ENCODE data around the gene RIPK3.

The RIPK3 gene

DNA sequence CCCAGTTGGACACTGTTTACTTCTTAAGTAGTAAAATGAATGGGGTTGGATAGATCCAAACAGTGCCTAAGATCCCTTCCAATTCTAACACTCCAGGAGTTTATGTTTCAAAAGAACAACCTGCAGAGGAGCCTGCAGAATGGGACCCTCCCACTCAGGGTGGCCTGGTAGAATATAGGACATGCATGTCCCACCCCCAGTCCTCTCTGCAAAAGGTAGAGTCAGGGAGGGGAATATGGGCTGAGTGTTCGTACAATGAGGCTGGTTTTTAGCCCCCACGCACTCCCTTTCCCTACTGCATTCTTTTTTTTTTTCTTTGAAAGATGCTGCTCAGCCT is 47.2 kb upstream of the RIPK3 start:
- H3K4me3 ChIP-seq (ENCODE audit: low read depth in 1 of 2, low read length in 2 of 2): no peak overlapping the region
- H3K9ac ChIP-seq (ENCODE audit: low read depth, low read length): no peak overlapping the region
- H3K27ac ChIP-seq (ENCODE audit: low read length): no peak overlapping the region
- DNase-seq: no peak
- H3K4me1 ChIP-seq (ENCODE audit: insufficient read depth, low read length): no peaks in the 10 kb centered on the region
- TF ChIP-seq EZH2 (IDR thresholded peaks at IDR 0.05; ENCODE audit: borderline replicate concordance, low read depth, low read length, severe bottlenecking): no peak
- TF ChIP-seq, protein P1, sequence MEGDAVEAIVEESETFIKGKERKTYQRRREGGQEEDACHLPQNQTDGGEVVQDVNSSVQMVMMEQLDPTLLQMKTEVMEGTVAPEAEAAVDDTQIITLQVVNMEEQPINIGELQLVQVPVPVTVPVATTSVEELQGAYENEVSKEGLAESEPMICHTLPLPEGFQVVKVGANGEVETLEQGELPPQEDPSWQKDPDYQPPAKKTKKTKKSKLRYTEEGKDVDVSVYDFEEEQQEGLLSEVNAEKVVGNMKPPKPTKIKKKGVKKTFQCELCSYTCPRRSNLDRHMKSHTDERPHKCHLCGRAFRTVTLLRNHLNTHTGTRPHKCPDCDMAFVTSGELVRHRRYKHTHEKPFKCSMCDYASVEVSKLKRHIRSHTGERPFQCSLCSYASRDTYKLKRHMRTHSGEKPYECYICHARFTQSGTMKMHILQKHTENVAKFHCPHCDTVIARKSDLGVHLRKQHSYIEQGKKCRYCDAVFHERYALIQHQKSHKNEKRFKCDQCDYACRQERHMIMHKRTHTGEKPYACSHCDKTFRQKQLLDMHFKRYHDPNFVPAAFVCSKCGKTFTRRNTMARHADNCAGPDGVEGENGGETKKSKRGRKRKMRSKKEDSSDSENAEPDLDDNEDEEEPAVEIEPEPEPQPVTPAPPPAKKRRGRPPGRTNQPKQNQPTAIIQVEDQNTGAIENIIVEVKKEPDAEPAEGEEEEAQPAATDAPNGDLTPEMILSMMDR (IDR thresholded peaks at IDR 0.05; ENCODE audit: borderline replicate concordance, extremely low read depth, low read length, poor library complexity, severe bottlenecking): no peak
- H3K4me2 ChIP-seq (ENCODE audit: insufficient read depth, low read length): no peak overlapping the region
- H2AFZ ChIP-seq (ENCODE audit: low read depth, low read length): no peak overlapping the region
- no peaks in the 10 kb centered on the region for H3K36me3 ChIP-seq (ENCODE audit: insufficient read depth, low read length)
- peaks cover 12% of the 10 kb centered on the region for H3K27me3 ChIP-seq (ENCODE audit: insufficient read depth, low read length, poor library complexity)
- ATAC-seq (ENCODE audit: insufficient read depth, low read depth): no peak
- H4K20me1 ChIP-seq (ENCODE audit: insufficient read depth, low read length): no peaks in the 10 kb centered on the region
- no peaks in the 10 kb centered on the region for H3K9me3 ChIP-seq (ENCODE audit: insufficient read depth, low read length, severe bottlenecking)
- no peaks in the 10 kb centered on the region for H3K79me2 ChIP-seq (ENCODE audit: insufficient read depth, low read length)

DNA sequence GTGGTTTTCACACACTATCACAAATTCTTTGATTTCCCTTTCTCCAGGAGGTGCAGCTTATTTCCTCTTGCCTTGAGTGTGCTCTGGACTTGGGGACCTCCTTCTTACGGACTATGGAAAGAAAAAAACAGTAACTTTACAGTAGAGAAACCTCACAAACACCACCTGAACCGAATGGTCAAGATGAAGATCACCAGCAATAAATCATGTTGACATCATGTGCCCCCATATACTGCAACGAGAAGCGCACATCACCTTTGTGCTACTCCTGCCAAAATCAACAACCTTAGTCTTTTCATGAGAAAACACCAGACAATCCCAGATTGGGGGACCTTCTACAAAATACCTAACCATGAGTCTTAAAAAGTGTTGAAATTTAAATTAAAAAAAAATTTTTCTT is 45.7 kb upstream of the RIPK3 start:
- TF ChIP-seq EZH2 (IDR thresholded peaks at IDR 0.05; ENCODE audit: borderline replicate concordance, low read depth, low read length, severe bottlenecking): no peak
- TF ChIP-seq, protein P1 (IDR thresholded peaks at IDR 0.05; ENCODE audit: borderline replicate concordance, extremely low read depth, low read length, poor library complexity, severe bottlenecking): no peak
- no peak overlapping the region for H2AFZ ChIP-seq (ENCODE audit: low read depth, low read length)
- no peak overlapping the region for H3K9ac ChIP-seq (ENCODE audit: low read depth, low read length)
- no peak for ATAC-seq (ENCODE audit: insufficient read depth, low read depth)
- H3K4me1 ChIP-seq (ENCODE audit: insufficient read depth, low read length): no peaks in the 10 kb centered on the region
- H3K27me3 ChIP-seq (ENCODE audit: insufficient read depth, low read length, poor library complexity): peaks cover 15% of the 10 kb centered on the region
- no peak for DNase-seq
- no peak overlapping the region for H3K4me3 ChIP-seq (ENCODE audit: low read depth in 1 of 2, low read length in 2 of 2)
- H3K9me3 ChIP-seq (ENCODE audit: insufficient read depth, low read length, severe bottlenecking): no peaks in the 10 kb centered on the region
- H4K20me1 ChIP-seq (ENCODE audit: insufficient read depth, low read length): no peaks in the 10 kb centered on the region
- H3K27ac ChIP-seq (ENCODE audit: low read length): no peak overlapping the region
- H3K79me2 ChIP-seq (ENCODE audit: insufficient read depth, low read length): no peaks in the 10 kb centered on the region
- H3K36me3 ChIP-seq (ENCODE audit: insufficient read depth, low read length): no peaks in the 10 kb centered on the region
- H3K4me2 ChIP-seq (ENCODE audit: insufficient read depth, low read length): no peak overlapping the region

DNA sequence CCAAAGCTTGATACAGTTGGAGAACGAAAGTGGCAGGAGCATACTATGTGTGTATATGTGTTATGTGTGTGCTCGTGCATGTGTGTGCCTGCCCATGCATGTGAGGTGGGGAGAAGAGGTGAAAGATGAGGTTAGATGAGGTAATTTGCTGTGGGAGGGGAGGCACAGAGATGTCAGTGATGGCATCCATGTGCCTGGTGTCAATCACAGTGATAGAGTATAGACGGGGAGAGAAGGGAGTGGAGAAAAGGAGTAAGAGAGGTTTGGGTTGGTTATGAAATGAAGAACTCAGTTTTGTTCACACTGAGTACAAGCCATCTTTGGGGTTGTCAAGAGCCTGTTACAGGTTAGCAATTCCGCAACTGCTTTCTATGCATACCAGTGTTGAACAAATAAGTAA is 44.4 kb upstream of the RIPK3 start:
- H3K36me3 ChIP-seq (ENCODE audit: insufficient read depth, low read length): no peaks in the 10 kb centered on the region
- H3K4me1 ChIP-seq (ENCODE audit: insufficient read depth, low read length): no peaks in the 10 kb centered on the region
- H3K79me2 ChIP-seq (ENCODE audit: insufficient read depth, low read length): no peaks in the 10 kb centered on the region
- no peak overlapping the region for H3K4me2 ChIP-seq (ENCODE audit: insufficient read depth, low read length)
- H2AFZ ChIP-seq (ENCODE audit: low read depth, low read length): no peak overlapping the region
- H3K9me3 ChIP-seq (ENCODE audit: insufficient read depth, low read length, severe bottlenecking): no peaks in the 10 kb centered on the region
- H4K20me1 ChIP-seq (ENCODE audit: insufficient read depth, low read length): no peaks in the 10 kb centered on the region
- no peak overlapping the region for H3K9ac ChIP-seq (ENCODE audit: low read depth, low read length)
- peaks cover 16% of the 10 kb centered on the region for H3K27me3 ChIP-seq (ENCODE audit: insufficient read depth, low read length, poor library complexity)
- DNase-seq (no peak), ATAC-seq (ENCODE audit: insufficient read depth, low read depth) (no peak)
- no peak overlapping the region for H3K27ac ChIP-seq (ENCODE audit: low read length)
- H3K4me3 ChIP-seq (ENCODE audit: low read depth in 1 of 2, low read length in 2 of 2): no peak overlapping the region
- TF ChIP-seq EZH2 (IDR thresholded peaks at IDR 0.05; ENCODE audit: borderline replicate concordance, low read depth, low read length, severe bottlenecking): no peak
- TF ChIP-seq, protein P1 (IDR thresholded peaks at IDR 0.05; ENCODE audit: borderline replicate concordance, extremely low read depth, low read length, poor library complexity, severe bottlenecking): no peak

DNA sequence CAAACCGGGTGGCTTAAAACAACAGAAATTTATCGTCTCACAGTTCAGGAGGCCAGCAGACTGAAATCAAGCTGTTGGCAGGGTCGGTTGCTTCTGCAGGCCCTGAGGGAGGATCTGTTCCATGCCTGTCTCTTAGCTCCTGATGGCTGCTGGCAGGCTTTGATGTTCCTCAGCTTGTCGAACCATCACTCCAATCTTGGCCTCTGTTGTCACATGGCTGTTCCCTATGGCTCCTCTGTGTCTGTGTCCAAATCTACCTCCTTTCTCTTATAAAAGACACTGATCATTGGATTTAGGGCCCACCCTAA is 42.2 kb upstream of the RIPK3 start:
- no peaks in the 10 kb centered on the region for H4K20me1 ChIP-seq (ENCODE audit: insufficient read depth, low read length)
- no peaks in the 10 kb centered on the region for H3K79me2 ChIP-seq (ENCODE audit: insufficient read depth, low read length)
- no peak overlapping the region for H3K4me3 ChIP-seq (ENCODE audit: low read depth in 1 of 2, low read length in 2 of 2)
- H3K27me3 ChIP-seq (ENCODE audit: insufficient read depth, low read length, poor library complexity): peaks cover 15% of the 10 kb centered on the region
- DNase-seq (no peak), ATAC-seq (ENCODE audit: insufficient read depth, low read depth) (no peak)
- H3K4me1 ChIP-seq (ENCODE audit: insufficient read depth, low read length): no peaks in the 10 kb centered on the region
- no peak overlapping the region for H3K27ac ChIP-seq (ENCODE audit: low read length)
- H3K36me3 ChIP-seq (ENCODE audit: insufficient read depth, low read length): no peaks in the 10 kb centered on the region
- no peak overlapping the region for H2AFZ ChIP-seq (ENCODE audit: low read depth, low read length)
- no peak overlapping the region for H3K4me2 ChIP-seq (ENCODE audit: insufficient read depth, low read length)
- H3K9me3 ChIP-seq (ENCODE audit: insufficient read depth, low read length, severe bottlenecking): no peaks in the 10 kb centered on the region
- TF ChIP-seq, protein P1 (IDR thresholded peaks at IDR 0.05; ENCODE audit: borderline replicate concordance, extremely low read depth, low read length, poor library complexity, severe bottlenecking): no peak
- TF ChIP-seq EZH2 (IDR thresholded peaks at IDR 0.05; ENCODE audit: borderline replicate concordance, low read depth, low read length, severe bottlenecking): no peak
- no peak overlapping the region for H3K9ac ChIP-seq (ENCODE audit: low read depth, low read length)

Data from DND-41 (cell line).